Retinal pigment epithelial cell (primary cell): ENCODE measurements around the gene SLC16A8.

ENCODE experiments used
- DNase-seq: peaks from one replicate; pipeline ENCODE4 v3.0.0-alpha.2; 2010; ENCODE audit warnings: low read depth
- H3K4me3 ChIP-seq: 2 replicates; pipeline ENCODE4 v1.5.1; 2011; ENCODE audit warnings: mild to moderate bottlenecking, low read length, control low read depth, moderate library complexity
- TF ChIP-seq, protein P1 (sequence below): conservative IDR thresholded peaks from 2 replicates; pipeline ENCODE4 v1.5.1; 2011; ENCODE audit warnings: low read depth, low read length, control low read depth, inconsistent platforms

Gene SLC16A8

GRCh38 chr22:38070250-38070921, 13.6 kb downstream of the SLC16A8 start:
- H3K4me3 ChIP-seq = no peak overlapping the region
- DNase-seq = no peak
- TF ChIP-seq, protein P1, sequence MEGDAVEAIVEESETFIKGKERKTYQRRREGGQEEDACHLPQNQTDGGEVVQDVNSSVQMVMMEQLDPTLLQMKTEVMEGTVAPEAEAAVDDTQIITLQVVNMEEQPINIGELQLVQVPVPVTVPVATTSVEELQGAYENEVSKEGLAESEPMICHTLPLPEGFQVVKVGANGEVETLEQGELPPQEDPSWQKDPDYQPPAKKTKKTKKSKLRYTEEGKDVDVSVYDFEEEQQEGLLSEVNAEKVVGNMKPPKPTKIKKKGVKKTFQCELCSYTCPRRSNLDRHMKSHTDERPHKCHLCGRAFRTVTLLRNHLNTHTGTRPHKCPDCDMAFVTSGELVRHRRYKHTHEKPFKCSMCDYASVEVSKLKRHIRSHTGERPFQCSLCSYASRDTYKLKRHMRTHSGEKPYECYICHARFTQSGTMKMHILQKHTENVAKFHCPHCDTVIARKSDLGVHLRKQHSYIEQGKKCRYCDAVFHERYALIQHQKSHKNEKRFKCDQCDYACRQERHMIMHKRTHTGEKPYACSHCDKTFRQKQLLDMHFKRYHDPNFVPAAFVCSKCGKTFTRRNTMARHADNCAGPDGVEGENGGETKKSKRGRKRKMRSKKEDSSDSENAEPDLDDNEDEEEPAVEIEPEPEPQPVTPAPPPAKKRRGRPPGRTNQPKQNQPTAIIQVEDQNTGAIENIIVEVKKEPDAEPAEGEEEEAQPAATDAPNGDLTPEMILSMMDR = no peak

- no peak overlapping the region for H3K4me3 ChIP-seq
- no peak for DNase-seq
- TF ChIP-seq, protein P1 = peak; percentile 50
Measured at GRCh38 chr22:38069372-38070249, 14.4 kb downstream of the SLC16A8 start.

GRCh38 chr22:38068641-38069371, 15.2 kb downstream of the SLC16A8 start:
- TF ChIP-seq, protein P1 = no peak
- DNase-seq = no peak
- H3K4me3 ChIP-seq = no peak overlapping the region

DNA sequence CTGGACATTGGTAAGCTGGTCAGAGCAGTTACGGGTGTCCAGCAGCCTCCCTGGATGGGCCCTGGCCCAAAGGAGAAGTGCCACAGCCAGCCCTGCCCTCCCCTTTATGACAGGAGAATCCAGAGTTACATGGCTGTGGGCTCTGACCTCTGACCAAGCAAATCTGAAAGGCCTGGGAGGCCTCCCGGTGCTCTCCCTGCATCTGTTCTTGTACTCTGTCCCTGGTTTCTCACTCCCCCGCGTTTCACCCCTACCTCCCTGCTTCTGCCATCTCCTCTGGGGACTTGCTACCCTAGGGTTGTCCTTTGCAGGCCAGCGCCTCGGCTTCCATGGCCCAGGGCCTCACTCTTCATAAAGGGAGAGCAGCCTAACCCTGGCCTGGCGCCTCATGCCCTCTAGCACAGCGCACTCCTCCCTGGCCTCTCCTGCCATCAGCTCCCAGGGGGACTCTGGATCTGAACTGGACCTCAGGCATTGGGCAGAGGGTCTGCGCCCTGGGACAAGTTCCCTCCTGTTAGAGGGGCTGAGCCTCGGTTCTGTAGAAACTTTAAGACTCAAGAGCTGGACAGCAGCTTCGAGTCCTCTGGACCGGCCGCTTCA, 16.1 kb downstream of the SLC16A8 start:
- TF ChIP-seq, protein P1 = no peak
- H3K4me3 ChIP-seq = no peak overlapping the region
- DNase-seq = no peak

GRCh38 chr22:38067028-38067415, 17.0 kb downstream of the SLC16A8 start:
- TF ChIP-seq, protein P1 = no peak
- DNase-seq = no peak
- H3K4me3 ChIP-seq = no peak overlapping the region

GRCh38 chr22:38066381-38067027, 17.5 kb downstream of the SLC16A8 start:
- DNase-seq = no peak
- H3K4me3 ChIP-seq = no peak overlapping the region
- TF ChIP-seq, protein P1 = no peak
